ENCODE data around the gene NT5C. TPM values are rescaled to one million over a fixed set of nuclear protein-coding genes. Genes with fewer than 3 reads are reported as not detected.

NT5C gene
- total RNA-seq, 2 experiments from 2014 or later = 14.1 to 16.1 TPM

- no peaks in the 10 kb centered on the region for H3K9me3 Mint-ChIP-seq
- H3K36me3 ChIP-seq (ENCODE audit: insufficient read depth, low read length) = no peaks in the 10 kb centered on the region
- ChIA-PET POLR2A (interaction anchor here (1.0 to 3.1 kb wide), 7 partner anchors 9 to 203 kb away, joined by 3 to 18 read pairs (median 4); partner anchors contain the start of genes ARMC7, CDR2L, JPT1 and SLC25A19), CTCF (interaction anchor here (0.7 kb wide), 1 partner anchor 14 kb away, joined by 3 read pairs; no protein-coding TSS in a partner anchor)
- H3K27ac ChIP-seq (ENCODE audit: low read depth in 1 of 2, low read length in 2 of 2) = no peak overlapping the region
- peaks cover 63% of the 10 kb centered on the region for H3K4me1 Mint-ChIP-seq (ENCODE audit: low read depth)
- intact Hi-C loops (cut with DNase I, micrococcal nuclease) = no loop called here
- H3K36me3 Mint-ChIP-seq (ENCODE audit: low read depth) = no peaks in the 10 kb centered on the region
- TF ChIP-seq, protein P1, sequence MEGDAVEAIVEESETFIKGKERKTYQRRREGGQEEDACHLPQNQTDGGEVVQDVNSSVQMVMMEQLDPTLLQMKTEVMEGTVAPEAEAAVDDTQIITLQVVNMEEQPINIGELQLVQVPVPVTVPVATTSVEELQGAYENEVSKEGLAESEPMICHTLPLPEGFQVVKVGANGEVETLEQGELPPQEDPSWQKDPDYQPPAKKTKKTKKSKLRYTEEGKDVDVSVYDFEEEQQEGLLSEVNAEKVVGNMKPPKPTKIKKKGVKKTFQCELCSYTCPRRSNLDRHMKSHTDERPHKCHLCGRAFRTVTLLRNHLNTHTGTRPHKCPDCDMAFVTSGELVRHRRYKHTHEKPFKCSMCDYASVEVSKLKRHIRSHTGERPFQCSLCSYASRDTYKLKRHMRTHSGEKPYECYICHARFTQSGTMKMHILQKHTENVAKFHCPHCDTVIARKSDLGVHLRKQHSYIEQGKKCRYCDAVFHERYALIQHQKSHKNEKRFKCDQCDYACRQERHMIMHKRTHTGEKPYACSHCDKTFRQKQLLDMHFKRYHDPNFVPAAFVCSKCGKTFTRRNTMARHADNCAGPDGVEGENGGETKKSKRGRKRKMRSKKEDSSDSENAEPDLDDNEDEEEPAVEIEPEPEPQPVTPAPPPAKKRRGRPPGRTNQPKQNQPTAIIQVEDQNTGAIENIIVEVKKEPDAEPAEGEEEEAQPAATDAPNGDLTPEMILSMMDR (IDR thresholded peaks at IDR 0.05) = no peak
- no peaks in the 10 kb centered on the region for H3K9me3 ChIP-seq (ENCODE audit: control insufficient read depth in 1 of 2, insufficient read depth in 1 of 2, low read length in 2 of 2)
- peak overlapping the region; percentile 87 for H3K27ac Mint-ChIP-seq
- H3K27me3 Mint-ChIP-seq = no peaks in the 10 kb centered on the region
- no peaks in the 10 kb centered on the region for H3K27me3 ChIP-seq (ENCODE audit: control insufficient read depth in 1 of 2, insufficient read depth in 2 of 2, low read length in 2 of 2)
- H3K4me1 ChIP-seq (ENCODE audit: insufficient read depth, low read length) = peaks cover 47% of the 10 kb centered on the region
- no peak overlapping the region for H3K4me3 ChIP-seq (ENCODE audit: low read length)
- no peak for DNase-seq
- H3K4me3 Mint-ChIP-seq = peak overlapping the region; percentile 64
- ATAC-seq (ENCODE audit: poor library complexity) = no peak
Measured at GRCh38 chr17:75086496-75087181, 44.9 kb downstream of the NT5C start.

DNA sequence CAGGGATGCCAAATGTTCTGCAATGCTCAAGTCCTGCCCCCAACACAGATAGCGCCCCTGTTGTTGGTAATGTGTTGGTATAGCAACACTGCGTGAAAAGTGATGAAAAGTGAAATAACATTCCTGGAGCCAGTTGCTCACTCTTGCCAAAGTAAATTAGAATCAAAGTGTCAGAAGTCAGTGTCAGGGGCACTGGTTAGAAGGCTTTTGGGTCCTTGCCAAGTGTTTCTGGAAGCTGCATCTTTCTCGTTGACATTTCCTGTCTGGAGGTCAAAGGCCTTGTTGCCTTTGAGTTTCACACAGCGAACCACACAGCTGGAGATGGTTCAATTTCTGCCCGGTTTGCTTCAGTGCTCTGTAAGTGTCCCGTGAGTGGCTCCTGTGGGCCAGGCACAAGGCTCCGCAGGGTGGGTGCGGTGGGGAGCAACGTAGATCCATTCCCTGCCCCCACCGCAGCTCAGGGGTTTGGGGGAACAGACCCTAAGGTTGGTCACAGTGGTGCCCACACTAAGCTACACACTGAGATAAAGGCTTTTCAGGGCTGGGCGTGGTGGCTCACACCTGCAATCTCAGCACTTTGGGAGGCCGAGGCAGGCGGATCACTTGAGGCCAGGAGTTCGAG is 47.4 kb downstream of the NT5C start:
- peak overlapping the region; percentile 42 for H3K4me3 Mint-ChIP-seq
- CTCF ChIA-PET = no interaction called here

GRCh38 chr17:75082683-75083082 is 48.9 kb downstream of the NT5C start:
- H3K9me3 ChIP-seq (ENCODE audit: control insufficient read depth in 1 of 2, insufficient read depth in 1 of 2, low read length in 2 of 2) = no peaks in the 10 kb centered on the region
- H3K27me3 ChIP-seq (ENCODE audit: control insufficient read depth in 1 of 2, insufficient read depth in 2 of 2, low read length in 2 of 2) = no peaks in the 10 kb centered on the region
- no peak overlapping the region for H3K27ac ChIP-seq (ENCODE audit: low read depth in 1 of 2, low read length in 2 of 2)
- ChIA-PET POLR2A (no interaction called here), CTCF (no interaction called here)
- no peaks in the 10 kb centered on the region for H3K36me3 Mint-ChIP-seq (ENCODE audit: low read depth)
- DNase-seq (no peak), ATAC-seq (ENCODE audit: poor library complexity) (no peak)
- intact Hi-C loops (cut with DNase I, micrococcal nuclease) = no loop called here
- H3K4me3 ChIP-seq (ENCODE audit: low read length) = no peak overlapping the region
- no peaks in the 10 kb centered on the region for H3K27me3 Mint-ChIP-seq
- TF ChIP-seq, protein P1 (IDR thresholded peaks at IDR 0.05) = no peak
- no peaks in the 10 kb centered on the region for H3K36me3 ChIP-seq (ENCODE audit: insufficient read depth, low read length)
- no peaks in the 10 kb centered on the region for H3K9me3 Mint-ChIP-seq
- no peak overlapping the region for H3K4me3 Mint-ChIP-seq
- no peak overlapping the region for H3K27ac Mint-ChIP-seq
- peaks cover 40% of the 10 kb centered on the region for H3K4me1 ChIP-seq (ENCODE audit: insufficient read depth, low read length)
- peaks cover 38% of the 10 kb centered on the region for H3K4me1 Mint-ChIP-seq (ENCODE audit: low read depth)

More for the DNA sequence above, 47.4 kb downstream of the NT5C start:
- POLR2A ChIA-PET = interaction anchor here (0.7 to 1.0 kb wide), 3 partner anchors 26 to 187 kb away, joined by 3 to 4 read pairs (median 3); partner anchors contain the start of genes ARMC7 and MIF4GD
- no peaks in the 10 kb centered on the region for H3K36me3 ChIP-seq (ENCODE audit: insufficient read depth, low read length)
- Mint-ChIP-seq H3K36me3 (ENCODE audit: low read depth) (no peaks in the 10 kb centered on the region), H3K27me3 (no peaks in the 10 kb centered on the region), H3K27ac (peak overlapping the region; percentile 78), H3K4me1 (ENCODE audit: low read depth) (peaks cover 47% of the 10 kb centered on the region), H3K9me3 (no peaks in the 10 kb centered on the region)
- peak; percentile 53 for ATAC-seq (ENCODE audit: poor library complexity)
- H3K27ac ChIP-seq (ENCODE audit: low read depth in 1 of 2, low read length in 2 of 2) = no peak overlapping the region
- intact Hi-C loops (cut with DNase I, micrococcal nuclease) = no loop called here
- no peak overlapping the region for H3K4me3 ChIP-seq (ENCODE audit: low read length)
- peaks cover 41% of the 10 kb centered on the region for H3K4me1 ChIP-seq (ENCODE audit: insufficient read depth, low read length)
- TF ChIP-seq, protein P1 (IDR thresholded peaks at IDR 0.05) = no peak
- H3K9me3 ChIP-seq (ENCODE audit: control insufficient read depth in 1 of 2, insufficient read depth in 1 of 2, low read length in 2 of 2) = no peaks in the 10 kb centered on the region
- DNase-seq = peak in 6 of 14 experiments; percentile 27 to 68 (median 46)
- no peaks in the 10 kb centered on the region for H3K27me3 ChIP-seq (ENCODE audit: control insufficient read depth in 1 of 2, insufficient read depth in 2 of 2, low read length in 2 of 2)

Data from CD4-positive, alpha-beta T cell (primary cell).